Mesenchymal stem cell (in vitro differentiated cells and primary cell): ENCODE measurements around the gene CASP12.

Experiments
- DNase-seq: peaks from one replicate; pipeline ENCODE4 v3.0.0-alpha.2; 2013
- H2AFZ ChIP-seq: one replicate; pipeline ENCODE4 v1.6.1; 2013; ENCODE audit warnings: low read depth, mild to moderate bottlenecking, control low read depth, inconsistent platforms, low read length, moderate library complexity
- H2AK5ac ChIP-seq: 2 replicates; pipeline ENCODE4 v1.6.1; 2013; ENCODE audit warnings: low read length, moderate library complexity, mild to moderate bottlenecking, inconsistent platforms; ENCODE audit not compliant: severe bottlenecking
- H2BK120ac ChIP-seq: one replicate; pipeline ENCODE4 v1.6.1; 2013; ENCODE audit warnings: low read depth, mild to moderate bottlenecking, inconsistent platforms, low read length, moderate library complexity
- H2BK12ac ChIP-seq, 2 experiments: one replicate each; pipeline ENCODE4 v1.6.1; 2013; ENCODE audit warnings: inconsistent platforms in 2 of 2, low read length in 2 of 2, mild to moderate bottlenecking in 2 of 2, moderate library complexity in 2 of 2, control low read depth in 1 of 2
- H2BK15ac ChIP-seq: one replicate; pipeline ENCODE4 v1.6.1; 2013; ENCODE audit warnings: mild to moderate bottlenecking, low read depth, inconsistent platforms; ENCODE audit not compliant: poor library complexity, severe bottlenecking
- H2BK5ac ChIP-seq: 2 replicates; pipeline ENCODE4 v1.6.1; 2013; ENCODE audit warnings: low read depth, mild to moderate bottlenecking, low read length, control low read depth, inconsistent platforms; ENCODE audit not compliant: poor library complexity, severe bottlenecking
- H3K14ac ChIP-seq, 2 experiments: one replicate each; pipeline ENCODE4 v1.6.1; 2013; ENCODE audit warnings: inconsistent platforms in 2 of 2, low read length in 2 of 2, control low read depth in 1 of 2, mild to moderate bottlenecking in 1 of 2, moderate library complexity in 1 of 2
- H3K18ac ChIP-seq, 2 experiments: one replicate each; pipeline ENCODE4 v1.6.1; 2013; ENCODE audit warnings: inconsistent platforms in 2 of 2, low read length in 2 of 2, control low read depth in 1 of 2, low read depth in 1 of 2, mild to moderate bottlenecking in 1 of 2
- H3K23ac ChIP-seq, 2 experiments: one replicate each; pipeline ENCODE4 v1.6.1; 2013; ENCODE audit warnings: inconsistent platforms in 2 of 2, low read length in 2 of 2, mild to moderate bottlenecking in 2 of 2, moderate library complexity in 2 of 2, control low read depth in 1 of 2
- H3K27ac ChIP-seq: 2 replicates; pipeline ENCODE4 v1.5.1; 2013; ENCODE audit warnings: mild to moderate bottlenecking, moderate library complexity, low read length, control low read depth, inconsistent platforms; ENCODE audit not compliant: poor library complexity, severe bottlenecking
- H3K27me3 ChIP-seq, 2 experiments: 2 replicates each; pipeline versions ENCODE4 v1.6.1 to v1.7.0; 2013; ENCODE audit warnings: low read length in 2 of 2, mild to moderate bottlenecking in 2 of 2, moderate library complexity in 2 of 2, control low read depth in 1 of 2, inconsistent platforms in 1 of 2; ENCODE audit not compliant: control insufficient read depth in 1 of 2, insufficient read depth in 1 of 2
- H3K36me3 ChIP-seq, 2 experiments: 2 replicates each; pipeline versions ENCODE4 v1.6.1 to v1.7.0; 2013; ENCODE audit warnings: low read length in 2 of 2, control low read depth in 1 of 2, inconsistent platforms in 1 of 2, low read depth in 1 of 2, mild to moderate bottlenecking in 1 of 2; ENCODE audit not compliant: insufficient read depth in 2 of 2, control insufficient read depth in 1 of 2
- H3K4ac ChIP-seq, 2 experiments: one replicate each; pipeline ENCODE4 v1.6.1; 2013; ENCODE audit warnings: inconsistent platforms in 2 of 2, low read length in 2 of 2, mild to moderate bottlenecking in 2 of 2, moderate library complexity in 2 of 2, control low read depth in 1 of 2, low read depth in 1 of 2
- H3K4me1 ChIP-seq: 2 replicates; pipeline ENCODE4 v1.6.1; 2013; ENCODE audit warnings: low read depth, low read length, control low read depth; ENCODE audit not compliant: control insufficient read depth, insufficient read depth
- H3K4me2 ChIP-seq: 2 replicates; pipeline ENCODE4 v1.6.1; 2013; ENCODE audit warnings: low read length, mild to moderate bottlenecking, inconsistent platforms; ENCODE audit not compliant: poor library complexity, severe bottlenecking
- H3K4me3 ChIP-seq, 2 experiments: 2 replicates each; pipeline versions ENCODE4 v1.5.1 to v1.7.0; 2013; ENCODE audit warnings: low read length in 2 of 2, mild to moderate bottlenecking in 2 of 2, control low read depth in 1 of 2, low read depth in 1 of 2; ENCODE audit not compliant: insufficient read depth in 1 of 2
- H3K79me1 ChIP-seq: replicated peaks from 2 replicates; pipeline ENCODE4 v1.6.1; 2013; ENCODE audit warnings: mild to moderate bottlenecking, control low read depth, low read length, inconsistent platforms; ENCODE audit not compliant: poor library complexity, severe bottlenecking
- H3K9ac ChIP-seq: 2 replicates; pipeline ENCODE4 v1.7.0; 2013; ENCODE audit warnings: mild to moderate bottlenecking, low read length, moderate library complexity
- H3K9me3 ChIP-seq: 2 replicates; pipeline ENCODE4 v1.7.0; 2013; ENCODE audit warnings: mild to moderate bottlenecking, low read length; ENCODE audit not compliant: control insufficient read depth
- H4K8ac ChIP-seq: one replicate; pipeline ENCODE4 v1.6.1; 2013; ENCODE audit warnings: inconsistent platforms, mild to moderate bottlenecking, low read length, moderate library complexity
- H4K91ac ChIP-seq: one replicate; pipeline ENCODE4 v1.6.1; 2013; ENCODE audit warnings: mild to moderate bottlenecking, low read length, inconsistent platforms
- WGBS: methylation state at CpG from one replicate; pipeline ENCODE4 v1.1.7; 2013; ENCODE audit warnings: mixed read lengths; 5-methylcytosine and 5-hydroxymethylcytosine counted together

Gene CASP12

DNA sequence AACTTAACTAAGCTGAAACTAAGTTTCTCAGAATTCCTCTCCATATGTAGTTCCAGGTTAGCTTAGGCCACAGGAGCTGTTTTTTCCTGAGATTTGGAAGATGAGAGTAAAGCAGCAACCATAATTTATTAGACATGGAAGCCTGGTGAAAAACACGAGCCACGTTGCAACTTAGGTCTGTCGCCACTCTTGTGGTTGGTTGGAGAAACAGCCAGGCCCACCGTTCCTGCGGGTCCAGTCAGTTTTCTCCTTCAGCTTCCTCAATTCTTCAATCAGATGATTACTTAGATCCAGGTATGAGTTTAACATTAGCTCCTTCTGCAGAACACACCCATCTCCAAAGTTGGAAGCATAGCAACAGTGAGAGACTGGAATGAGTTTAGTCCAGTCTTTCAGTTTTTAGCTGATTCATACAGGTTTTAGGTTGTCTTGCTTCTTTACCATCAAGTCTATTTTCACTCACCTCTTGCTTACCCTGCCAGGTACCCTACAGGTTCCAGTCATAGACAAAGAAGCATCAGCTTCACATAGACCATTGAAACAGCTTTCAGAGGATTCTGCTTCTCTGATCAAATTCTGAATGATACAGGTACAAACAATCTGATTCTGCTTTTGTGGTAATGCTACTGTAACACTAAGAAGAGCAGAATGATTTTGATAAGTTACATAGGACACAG lies 18.6 kb downstream of the CASP12 start:
- Histone ChIP-seq H3K4me1 (no peaks in the 10 kb centered on the region), H3K14ac (no peak overlapping the region), H3K23ac (no peak overlapping the region), H3K27me3 (no peaks in the 10 kb centered on the region), H3K9me3 (no peaks in the 10 kb centered on the region), H2BK5ac (no peak overlapping the region), H3K9ac (no peak overlapping the region), H3K4me2 (no peak overlapping the region), H2AFZ (no peak overlapping the region), H2BK120ac (no peak overlapping the region), H3K27ac (no peak overlapping the region), H3K4ac (no peak overlapping the region), H2AK5ac (no peak overlapping the region), H3K4me3 (no peak overlapping the region), H2BK12ac (no peak overlapping the region), H4K8ac (no peak overlapping the region), H2BK15ac (no peak overlapping the region), H3K79me1 (no peaks in the 10 kb centered on the region), H3K18ac (no peak overlapping the region), H3K36me3 (no peaks in the 10 kb centered on the region), H4K91ac (no peak overlapping the region)
- DNase-seq = no peak
- WGBS = 92% methylated on average over 5 of the region's 5 CpGs

DNA sequence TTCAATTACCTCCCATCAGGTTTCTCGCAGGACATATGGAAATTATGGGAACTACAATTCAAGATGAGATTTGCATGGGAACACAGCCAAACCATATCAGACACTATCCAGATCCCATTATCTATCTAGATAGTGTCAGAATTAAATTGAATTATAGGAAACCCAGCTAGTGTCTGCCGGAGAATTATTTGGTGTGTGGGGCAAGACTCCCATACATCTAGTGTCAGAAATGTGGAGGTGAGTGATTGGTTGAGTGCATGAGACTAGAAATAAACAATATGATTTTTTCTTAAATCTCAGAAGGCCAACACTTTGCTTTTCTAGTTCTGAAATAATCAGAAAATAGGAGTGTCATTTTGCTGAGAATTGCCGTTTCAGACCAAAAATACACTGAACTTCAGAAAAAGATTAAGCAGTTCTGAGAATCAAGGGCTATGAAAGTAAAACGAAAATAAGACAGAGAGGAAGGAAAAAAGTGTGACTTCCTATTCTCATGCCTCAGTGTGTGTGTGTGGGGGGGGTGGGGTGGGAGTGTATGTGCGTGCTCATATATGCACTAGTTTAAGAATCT lies 21.3 kb downstream of the CASP12 start:
- Histone ChIP-seq H3K18ac (no peak overlapping the region), H4K8ac (no peak overlapping the region), H3K79me1 (no peaks in the 10 kb centered on the region), H3K4me3 (no peak overlapping the region), H2BK12ac (no peak overlapping the region), H3K36me3 (no peaks in the 10 kb centered on the region), H2BK5ac (no peak overlapping the region), H3K9ac (no peak overlapping the region), H3K4me1 (no peaks in the 10 kb centered on the region), H3K14ac (no peak overlapping the region), H2BK120ac (no peak overlapping the region), H3K4me2 (no peak overlapping the region), H2AFZ (no peak overlapping the region), H2BK15ac (no peak overlapping the region), H3K4ac (no peak overlapping the region), H3K27me3 (no peaks in the 10 kb centered on the region), H3K23ac (no peak overlapping the region), H3K9me3 (no peaks in the 10 kb centered on the region), H2AK5ac (no peak overlapping the region), H3K27ac (no peak overlapping the region), H4K91ac (no peak overlapping the region)
- 78% methylated on average over 3 of the region's 5 CpGs for whole genome bisulfite sequencing
- DNase-seq = no peak

DNA sequence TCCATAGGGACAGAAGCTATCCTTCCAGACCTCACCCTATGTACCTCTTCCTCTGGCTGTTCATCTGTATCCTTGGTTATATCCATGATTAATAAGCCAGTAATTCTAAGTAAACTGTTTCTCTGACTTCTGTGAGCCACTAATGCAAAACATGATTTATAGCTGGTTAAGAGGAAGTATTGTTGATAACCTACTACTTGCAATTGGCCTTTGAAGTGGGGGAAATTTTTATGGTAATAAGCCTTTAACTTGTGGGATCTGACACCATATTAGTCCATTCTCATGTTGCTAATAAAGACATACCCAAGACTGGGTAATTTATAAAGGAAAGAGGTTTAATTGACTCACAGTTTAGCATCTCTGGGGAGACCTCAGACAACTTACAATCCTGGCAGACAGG lies 21.9 kb downstream of the CASP12 start:
- no peak overlapping the region for H2BK12ac ChIP-seq
- peak; percentile 18 for DNase-seq
- H3K23ac ChIP-seq = no peak overlapping the region
- no peak overlapping the region for H2AK5ac ChIP-seq
- no peak overlapping the region for H3K14ac ChIP-seq
- no peak overlapping the region for H3K9ac ChIP-seq
- no peaks in the 10 kb centered on the region for H3K27me3 ChIP-seq
- no peak overlapping the region for H2BK5ac ChIP-seq
- H4K8ac ChIP-seq = no peak overlapping the region
- H2AFZ ChIP-seq = no peak overlapping the region
- H3K36me3 ChIP-seq = no peaks in the 10 kb centered on the region
- H3K4me3 ChIP-seq = no peak overlapping the region
- H3K4ac ChIP-seq = no peak overlapping the region
- no peak overlapping the region for H3K4me2 ChIP-seq
- H3K79me1 ChIP-seq = no peaks in the 10 kb centered on the region
- no peak overlapping the region for H4K91ac ChIP-seq
- no peaks in the 10 kb centered on the region for H3K4me1 ChIP-seq
- H2BK15ac ChIP-seq = no peak overlapping the region
- no peak overlapping the region for H3K27ac ChIP-seq
- H3K9me3 ChIP-seq = no peaks in the 10 kb centered on the region
- no peak overlapping the region for H2BK120ac ChIP-seq
- no peak overlapping the region for H3K18ac ChIP-seq

DNA sequence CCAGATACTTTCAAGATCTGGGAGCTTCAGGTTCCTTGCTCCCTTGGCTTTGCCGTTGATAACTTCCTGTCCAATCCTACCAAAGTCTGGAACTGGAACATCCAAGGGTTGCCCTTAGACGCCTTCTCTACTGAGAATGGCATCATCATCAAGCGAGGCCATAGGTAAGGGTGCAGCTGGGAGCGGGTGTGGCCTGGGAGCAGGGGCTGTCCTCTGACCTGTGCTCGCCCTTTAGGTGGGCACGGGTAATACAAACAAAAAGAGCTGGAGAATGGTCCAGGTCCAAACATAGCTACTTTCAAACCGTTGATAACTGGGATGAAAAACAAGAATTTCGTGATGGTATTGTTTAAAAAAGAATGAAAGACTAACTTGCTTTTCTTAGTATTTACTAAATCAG lies 25.0 kb downstream of the CASP12 start:
- Histone ChIP-seq H3K18ac (peak overlapping the region in 1 of 2 experiments; percentile 52), H4K8ac (no peak overlapping the region), H3K4me2 (no peak overlapping the region), H3K23ac (no peak overlapping the region), H2BK5ac (no peak overlapping the region), H2AK5ac (no peak overlapping the region), H3K4me3 (no peak overlapping the region), H2AFZ (no peak overlapping the region), H2BK12ac (peak overlapping the region in 1 of 2 experiments; percentile 16), H3K14ac (no peak overlapping the region), H3K9ac (no peak overlapping the region), H2BK15ac (no peak overlapping the region), H3K9me3 (no peaks in the 10 kb centered on the region), H4K91ac (no peak overlapping the region), H3K27ac (no peak overlapping the region), H3K36me3 (no peaks in the 10 kb centered on the region), H3K4ac (no peak overlapping the region), H3K27me3 (no peaks in the 10 kb centered on the region), H3K79me1 (no peaks in the 10 kb centered on the region), H3K4me1 (no peaks in the 10 kb centered on the region), H2BK120ac (no peak overlapping the region)
- WGBS = 78% methylated on average over 6 of the region's 8 CpGs
- DNase-seq = no peak
